B cell (primary cell): ENCODE data around the gene TAAR6. TPM values are rescaled to one million over a fixed set of nuclear protein-coding genes. Genes with fewer than 3 reads are reported as not detected.

Source experiments
- ATAC-seq: fragments of 200-7000 bp; cut with Tn5 transposase; one replicate; pipeline ENCODE4 v1.10.0; 2021; ENCODE audit warnings: low read depth, mild to moderate bottlenecking, moderate number of reproducible peaks, moderate library complexity
- CTCF ChIA-PET: fragments of 350-600 bp; sonication (Branson Sonifier 250); formaldehyde crosslinking; loops from one replicate; lab custom pipeline; 2021; ENCODE audit warnings: antibody characterized with exemption, inconsistent platforms; lab: Charles Lee
- POLR2A ChIA-PET: fragments of 350-600 bp; sonication (Branson Sonifier 250); formaldehyde crosslinking; loops from one replicate; lab custom pipeline; 2021; ENCODE audit warnings: antibody characterized with exemption; lab: Charles Lee
- DNase-seq: peaks from one replicate; pipeline ENCODE4 v3.0.0; 2013
- H2AFZ ChIP-seq: 2 replicates; pipeline ENCODE4 v1.6.1; 2012; ENCODE audit warnings: mild to moderate bottlenecking, low read depth, low read length; ENCODE audit not compliant: insufficient read depth, poor library complexity, severe bottlenecking
- H3K27ac ChIP-seq, 2 donors: 1 replicate in 1 of 2; 2 replicates in 1 of 2; pipeline ENCODE4 v1.5.1; 2012 to 2013; ENCODE audit warnings: low read length in 2 of 2, mild to moderate bottlenecking in 2 of 2, moderate library complexity in 1 of 2
- H3K27me3 ChIP-seq, 4 experiments: fragments of 200-600 bp in 1 of 4; sonication (generic) in 1 of 4; replicated peaks in 1 of 4; 1 replicate in 2 of 4; 2 replicates in 2 of 4; pipeline versions ENCODE4 v1.6.1 to v1.7.0; 2013 to 2016; ENCODE audit warnings: low read length in 3 of 4, mild to moderate bottlenecking in 2 of 4, mixed read lengths in 1 of 4, moderate library complexity in 1 of 4; ENCODE audit not compliant: insufficient read depth in 4 of 4, control insufficient read depth in 3 of 4; ENCODE audit errors: control extremely low read depth in 1 of 4
- H3K36me3 ChIP-seq, 2 experiments: replicated peaks in 1 of 2; 1 replicate in 1 of 2; 2 replicates in 1 of 2; pipeline versions ENCODE4 v1.6.1 to v1.7.1; 2013; ENCODE audit warnings: low read length in 1 of 2; ENCODE audit not compliant: insufficient read depth in 2 of 2, control insufficient read depth in 1 of 2; ENCODE audit errors: control extremely low read depth in 1 of 2, extremely low read depth in 1 of 2
- H3K4me1 ChIP-seq, 2 donors: fragments of 200-600 bp in 1 of 2; sonication (generic) in 1 of 2; 1 replicate in 1 of 2; 2 replicates in 1 of 2; pipeline versions ENCODE4 v1.5.1 to v1.6.1; 2013 to 2017; ENCODE audit warnings: low read length in 2 of 2; ENCODE audit not compliant: control insufficient read depth in 2 of 2, insufficient read depth in 2 of 2
- H3K4me2 ChIP-seq: replicated peaks from 2 replicates; pipeline ENCODE3; 2012; ENCODE audit warnings: mild to moderate bottlenecking, low read depth, low read length; ENCODE audit not compliant: poor library complexity, severe bottlenecking
- H3K4me3 ChIP-seq, 5 experiments: fragments of 200-600 bp in 1 of 5; sonication (generic) in 1 of 5; 1 replicate in 3 of 5; 2 replicates in 2 of 5; pipeline versions ENCODE4 v1.5.1 to v1.7.0; 2011 to 2016; ENCODE audit warnings: low read length in 4 of 5, mild to moderate bottlenecking in 4 of 5, low read depth in 2 of 5, control low read depth in 1 of 5, moderate library complexity in 1 of 5; ENCODE audit not compliant: insufficient read depth in 1 of 5; ENCODE audit errors: control extremely low read depth in 1 of 5, extremely low read depth in 1 of 5
- H3K79me2 ChIP-seq: fragments of 200-600 bp; sonication (generic); one replicate; pipeline ENCODE4 v1.6.0; 2016; ENCODE audit warnings: low read length; ENCODE audit not compliant: control insufficient read depth, insufficient read depth
- H3K9ac ChIP-seq: fragments of 200-600 bp; sonication (generic); 2 replicates; pipeline ENCODE4 v1.6.1; 2017; ENCODE audit warnings: mild to moderate bottlenecking, low read length, moderate library complexity
- H3K9me3 ChIP-seq, 3 donors: one replicate each; pipeline versions ENCODE4 v1.6.1 to v1.7.1; 2013; ENCODE audit warnings: low read length in 2 of 3; ENCODE audit not compliant: control insufficient read depth in 2 of 3, insufficient read depth in 1 of 3; ENCODE audit errors: control extremely low read depth in 1 of 3
- H4K20me1 ChIP-seq: 2 replicates; pipeline ENCODE4 v1.6.0; 2012; ENCODE audit warnings: mild to moderate bottlenecking, low read length; ENCODE audit not compliant: insufficient read depth, control insufficient read depth, poor library complexity, severe bottlenecking
- H3K27ac Mint-ChIP-seq: one replicate; pipeline ENCODE4 v1.8.0; 2021; ENCODE audit warnings: mixed read lengths
- H3K27me3 Mint-ChIP-seq: one replicate; pipeline ENCODE4 v1.8.0; 2021; ENCODE audit warnings: mixed read lengths
- H3K4me1 Mint-ChIP-seq: one replicate; pipeline ENCODE4 v1.8.0; 2021; ENCODE audit warnings: mixed read lengths
- H3K4me3 Mint-ChIP-seq: one replicate; pipeline ENCODE4 v1.8.0; 2021; ENCODE audit warnings: mixed read lengths
- H3K9me3 Mint-ChIP-seq: one replicate; pipeline ENCODE4 v1.8.0; 2022; ENCODE audit warnings: mixed read lengths; ENCODE audit not compliant: insufficient read depth
- CTCF ChIP-seq: fragments of 200-600 bp; IDR thresholded peaks from one replicate; pipeline ENCODE4 v1.8.0; 2022; ENCODE audit warnings: antibody characterized with exemption, mild to moderate bottlenecking
- EZH2 ChIP-seq: IDR thresholded peaks from 2 replicates; pipeline ENCODE4 v1.6.1; 2012; ENCODE audit warnings: borderline replicate concordance, low read depth, mild to moderate bottlenecking, moderate library complexity, low read length; ENCODE audit not compliant: insufficient read depth, poor library complexity, severe bottlenecking
- WGBS: methylation state at CpG from one replicate; pipeline ENCODE4 v1.1.5; 2013; ENCODE audit warnings: missing lambda C conversion rate; ENCODE audit not compliant: insufficient coverage; 5-methylcytosine and 5-hydroxymethylcytosine counted together
- intact Hi-C: fragments of 100-400 bp; cut with micrococcal nuclease; formaldehyde crosslinking; loops from one replicate; pipeline ENCODE4 v1.10.0; 2022
- polyA plus RNA-seq: library from polyadenylated mRNA; depleted of rRNA; stranded (reverse); fragments of >200 nt; gene quantifications from 2 replicates; pipeline ENCODE4 v1.2.3, GENCODE V29; 2012
- total RNA-seq, 2 donors: library from RNA; stranded (reverse); fragments of 120-200 nt in 1 of 2; gene quantifications; 1 replicate in 1 of 2; 2 replicates in 1 of 2; pipeline versions ENCODE4 v1.2.3 to v1.2.4, GENCODE V29; 2013 to 2022

TAAR6 gene
- total and polyA plus RNA-seq, 2 donors (not counting 1 experiment from before 2014, with no cell fraction given), result not detected

GRCh38 chr6:132590362-132590761, 20.2 kb downstream of the TAAR6 start:
- Histone ChIP-seq H3K27ac (no peak overlapping the region), H4K20me1 (no peaks in the 10 kb centered on the region), H3K36me3 (no peaks in the 10 kb centered on the region), H3K4me3 (no peak overlapping the region), H2AFZ (no peak overlapping the region), H3K79me2 (no peaks in the 10 kb centered on the region), H3K27me3 (peaks cover 0 to 3% (median 0%) of the 10 kb centered on the region in 4 experiments), H3K9ac (no peak overlapping the region), H3K4me2 (no peak overlapping the region), H3K9me3 (no peaks in the 10 kb centered on the region), H3K4me1 (no peaks in the 10 kb centered on the region)
- ChIA-PET POLR2A (no interaction called here), CTCF (no interaction called here)
- peaks cover 2% of the 10 kb centered on the region for H3K4me1 Mint-ChIP-seq
- no peak for DNase-seq
- no peak overlapping the region for H3K27ac Mint-ChIP-seq
- no peak overlapping the region for H3K4me3 Mint-ChIP-seq
- H3K9me3 Mint-ChIP-seq, result no peaks in the 10 kb centered on the region
- no peak for TF ChIP-seq CTCF
- TF ChIP-seq EZH2, result no peak
- peaks cover 12% of the 10 kb centered on the region for H3K27me3 Mint-ChIP-seq
- intact Hi-C loops, result no loop called here
- ATAC-seq, result no peak
- no CpG with 5 or more reads among the region's 1 CpG for WGBS

GRCh38 chr6:132592855-132593254, 22.7 kb downstream of the TAAR6 start:
- H4K20me1 ChIP-seq, result no peaks in the 10 kb centered on the region
- peaks cover 2% of the 10 kb centered on the region for H3K4me1 Mint-ChIP-seq
- no peak for TF ChIP-seq EZH2
- TF ChIP-seq CTCF, result no peak
- CTCF ChIA-PET, result no interaction called here
- ATAC-seq (no peak), DNase-seq (no peak)
- H3K27ac ChIP-seq, result no peak overlapping the region
- H2AFZ ChIP-seq, result no peak overlapping the region
- H3K27ac Mint-ChIP-seq, result no peak overlapping the region
- no peaks in the 10 kb centered on the region for H3K4me1 ChIP-seq
- peaks cover 17% of the 10 kb centered on the region for H3K27me3 Mint-ChIP-seq
- no peaks in the 10 kb centered on the region for H3K79me2 ChIP-seq
- peaks cover 0 to 3% (median 0%) of the 10 kb centered on the region in 4 experiments for H3K27me3 ChIP-seq
- no peaks in the 10 kb centered on the region for H3K36me3 ChIP-seq
- H3K9me3 Mint-ChIP-seq, result no peaks in the 10 kb centered on the region
- H3K9me3 ChIP-seq, result no peaks in the 10 kb centered on the region
- POLR2A ChIA-PET, result no interaction called here
- no peak overlapping the region for H3K9ac ChIP-seq
- H3K4me3 Mint-ChIP-seq, result no peak overlapping the region
- H3K4me2 ChIP-seq, result no peak overlapping the region
- H3K4me3 ChIP-seq, result no peak overlapping the region
- intact Hi-C loops, result no loop called here
- WGBS, result 36% methylated on average over 2 of the region's 2 CpGs
